K562 (cell line): Measurements from ENCODE around the gene C16orf95. TPM values are rescaled to one million over a fixed set of nuclear protein-coding genes. Genes with fewer than 3 reads are reported as not detected.

Experiments
- ATAC-seq: fragments of 200-7000 bp; cut with Tn5 transposase; 3 replicates; pipeline ENCODE4 v1.9.1; 2020; ENCODE audit warnings: moderate library complexity
- BruUV-seq: library from RNA; stranded (reverse); fragments of 400-500 nt; replicated peaks from 2 replicates; lab custom pipeline; 2021; lab: Mats Ljungman, UMichigan
- CTCF ChIA-PET: fragments of 300-600 bp; formaldehyde crosslinking; extraction: SDS; loops from one replicate; lab custom pipeline; 2021; ENCODE audit warnings: low intra/inter-chr PET ratio; lab: Yijun Ruan, JAX
- POLR2A ChIA-PET: fragments of 300-600, 350-650 bp; sonication (Branson Sonifier 250); formaldehyde crosslinking; extraction: SDS; loops from one replicate; lab custom pipeline; 2021; ENCODE audit warnings: antibody characterized with exemption, inconsistent platforms; lab: Yijun Ruan, JAX
- DNase-seq, 4 experiments: peaks; one replicate each; pipeline versions ENCODE4 v3.0.0 to v3.0.0-alpha.2; 2011 to 2018; ENCODE audit warnings: low spot score in 3 of 4, mixed read lengths in 3 of 4; ENCODE audit errors: extremely low read depth in 1 of 4
- FAIRE-seq: peaks from 2 replicates; lab custom pipeline; 2011; peaks lifted over from hg19 to GRCh38; lab: Jason Lieb, UNC
- H2AFZ ChIP-seq: 2 replicates; pipeline ENCODE4 v1.6.0; 2011; ENCODE audit warnings: low read depth, low read length, control low read depth, inconsistent platforms
- H3K27ac ChIP-seq: fragments of 200-600 bp; 3 replicates; pipeline ENCODE4 v1.8.0; 2011; ENCODE audit warnings: low read depth, mild to moderate bottlenecking, control low read depth, inconsistent platforms, low read length, moderate library complexity, mixed read lengths; ENCODE audit errors: extremely low read depth
- H3K27me3 ChIP-seq, 2 experiments: fragments of 300-600 bp in 1 of 2; 2 replicates in 1 of 2; 3 replicates in 1 of 2; pipeline versions ENCODE4 v1.6.0 to v1.8.0; 2011; ENCODE audit warnings: inconsistent platforms in 2 of 2, low read length in 2 of 2, mild to moderate bottlenecking in 1 of 2, mixed read lengths in 1 of 2, moderate library complexity in 1 of 2; ENCODE audit not compliant: control insufficient read depth in 2 of 2, insufficient read depth in 2 of 2
- H3K36me3 ChIP-seq: fragments of 300-600 bp; 3 replicates; pipeline ENCODE4 v1.8.0; 2011; ENCODE audit warnings: mild to moderate bottlenecking, low read length, inconsistent platforms; ENCODE audit not compliant: control insufficient read depth, insufficient read depth
- H3K4me1 ChIP-seq, 2 experiments: fragments of 200-600 bp in 1 of 2; replicated peaks in 1 of 2; 2 replicates in 1 of 2; 3 replicates in 1 of 2; pipeline versions ENCODE4 v1.5.1 to v1.8.0; 2011; ENCODE audit warnings: inconsistent platforms in 2 of 2, low read length in 2 of 2, mild to moderate bottlenecking in 1 of 2, mixed read lengths in 1 of 2, moderate library complexity in 1 of 2; ENCODE audit not compliant: control insufficient read depth in 2 of 2, insufficient read depth in 2 of 2
- H3K4me2 ChIP-seq: 2 replicates; pipeline ENCODE4 v1.6.1; 2011; ENCODE audit warnings: low read length, control low read depth, inconsistent platforms, mixed read lengths; ENCODE audit not compliant: insufficient read depth
- H3K4me3 ChIP-seq: fragments of 200-600 bp; sonication (generic), shearing (Covaris generic); 2 replicates; pipeline ENCODE4 v1.5.1; 2016; ENCODE audit warnings: control low read depth, inconsistent platforms
- H3K79me2 ChIP-seq: fragments of 200-600 bp; 3 replicates; pipeline ENCODE4 v1.8.0; 2011; ENCODE audit warnings: low read length, inconsistent platforms; ENCODE audit not compliant: control insufficient read depth, insufficient read depth
- H3K9ac ChIP-seq, 2 experiments: 2 replicates each; pipeline versions ENCODE4 v1.6.0 to v1.6.1; 2011; ENCODE audit warnings: low read depth in 2 of 2, low read length in 2 of 2, control low read depth in 1 of 2, inconsistent platforms in 1 of 2, mild to moderate bottlenecking in 1 of 2, mixed read lengths in 1 of 2; ENCODE audit not compliant: insufficient read depth in 1 of 2
- H3K9me1 ChIP-seq: one replicate; pipeline ENCODE4 v1.6.0; 2011; ENCODE audit warnings: inconsistent platforms, mild to moderate bottlenecking, low read length, moderate library complexity; ENCODE audit not compliant: control insufficient read depth, insufficient read depth
- H3K9me3 ChIP-seq: replicated peaks from 2 replicates; pipeline ENCODE4 v1.5.1; 2011; ENCODE audit warnings: low read depth, low read length, inconsistent platforms; ENCODE audit not compliant: control insufficient read depth, insufficient read depth
- H4K20me1 ChIP-seq: replicated peaks from 2 replicates; pipeline ENCODE4 v1.6.1; 2011; ENCODE audit warnings: low read length, inconsistent platforms, mixed read lengths; ENCODE audit not compliant: control insufficient read depth, insufficient read depth
- BRD4 ChIP-seq: fragments of 200-600 bp; sonication (generic); IDR thresholded peaks from 2 replicates; pipeline ENCODE4 v1.6.1; 2017; ENCODE audit warnings: inconsistent platforms
- CEBPG ChIP-seq, 3 experiments: fragments of 200-800 bp in 1 of 3; sonication (Bioruptor generic) in 1 of 3; sonication (generic) in 1 of 3; formaldehyde crosslinking in 1 of 3; IDR thresholded peaks in 2 of 3; conservative IDR thresholded peaks in 1 of 3; 2 replicates each; pipeline versions ENCODE4 v1.6.1 to v1.8.0; 2016 to 2022; ENCODE audit warnings: missing compliant biosample characterization in 2 of 3, missing genetic modification characterization in 2 of 3, mild to moderate bottlenecking in 1 of 3, missing genetic modification reagents in 1 of 3
- DMBX1 ChIP-seq: fragments of 250-450 bp; sonication (Bioruptor Pico); IDR thresholded peaks from 2 replicates; pipeline ENCODE4 v1.8.0; 2022; ENCODE audit warnings: inconsistent platforms, mild to moderate bottlenecking, moderate library complexity, borderline replicate concordance
- PRPF4 ChIP-seq: fragments of 200-400 bp; formaldehyde crosslinking; IDR thresholded peaks from one replicate; pipeline ENCODE4 v1.6.1; 2017; ENCODE audit warnings: low read length, low read depth, mild to moderate bottlenecking; ENCODE audit not compliant: insufficient read depth, poor library complexity, severe bottlenecking
- PTRF ChIP-seq: fragments of 450-650 bp; IDR thresholded peaks from 2 replicates; pipeline ENCODE4 v1.6.1; 2016; ENCODE audit warnings: mild to moderate bottlenecking, missing genetic modification characterization, missing compliant biosample characterization
- REST ChIP-seq, 2 experiments: fragments of 450-650 bp; formaldehyde crosslinking in 1 of 2; IDR thresholded peaks; 2 replicates each; pipeline versions ENCODE4 v1.4.0 to v1.6.1; 2014 to 2020; ENCODE audit warnings: mild to moderate bottlenecking in 2 of 2, borderline replicate concordance in 1 of 2, low read depth in 1 of 2
- RNF2 ChIP-seq: sonication (generic); IDR thresholded peaks from 2 replicates; pipeline ENCODE4 v1.6.1; 2016
- ZNF197 ChIP-seq: fragments of 200-800 bp; sonication (Bioruptor generic); IDR thresholded peaks from 2 replicates; pipeline ENCODE4 v1.6.1; 2016; ENCODE audit warnings: low read depth, missing genetic modification characterization, missing compliant biosample characterization
- WGBS: fragments of 100-300 bp; shearing (Covaris generic); methylation state at CpG from one replicate; pipeline ENCODE4 v1.1.6; 2016; ENCODE audit warnings: low coverage, mixed read lengths; ENCODE audit not compliant: insufficient coverage; ENCODE audit errors: missing lambda C conversion rate; 5-methylcytosine and 5-hydroxymethylcytosine counted together
- in situ Hi-C: fragments of 300-500 bp; cut with MboI; formaldehyde crosslinking; loops from 4 replicates; pipeline ENCODE4 v1.15.0; 2018; ENCODE audit warnings: inconsistent platforms, mixed read lengths
- intact Hi-C: fragments of 100-400 bp; cut with micrococcal nuclease; formaldehyde crosslinking; loops from 2 replicates; pipeline ENCODE4 v1.14.2; 2022
- polyA plus RNA-seq, 8 experiments: library from polyadenylated mRNA; depleted of rRNA in 4 of 8; stranded (reverse) in 5 of 8; unstranded in 3 of 8; fragments of >200 nt; fragmentation: Nextera tagmentation in 2 of 8; fragmentation: Illumina TruSeq in 1 of 8; extraction: Ambion mirVana in 2 of 8; extraction: Trizol in 1 of 8; gene quantifications; 2 replicates each; pipeline versions ENCODE4 v1.2.1 to v1.2.3, GENCODE V29; 2011 to 2014; ENCODE audit warnings: inconsistent platforms in 1 of 8, missing spikeins in 1 of 8
- total RNA-seq, 7 experiments: library from RNA; depleted of rRNA in 6 of 7; stranded (reverse); fragments of >200 nt in 6 of 7; fragmentation: Illumina TruSeq in 2 of 7; extraction: Trizol in 2 of 7; gene quantifications; 2 replicates each; pipeline versions ENCODE4 v1.2.1 to v1.2.3, GENCODE V29; 2011 to 2021; ENCODE audit warnings: low replicate concordance in 1 of 7

C16orf95 gene
- total and polyA plus RNA-seq, 9 of the 15 experiments (the other 6 are each of a cell fraction or from before 2014, with no cell fraction given), result 6.5 to 20.5 (median 9.4) TPM

GRCh38 chr16:87295661-87296531, 21.3 kb downstream of the C16orf95 start:
- peak overlapping the region; percentile 44; the same call in 1 of the 2 replicates for H2AFZ ChIP-seq
- H3K27me3 ChIP-seq, result no peaks in the 10 kb centered on the region
- H3K4me1 ChIP-seq, result peaks cover 5 to 26% of the 10 kb centered on the region in 2 experiments; a peak in 4 of 5 replicates
- 0 out of 2 replicates have a peak overlapping the region, but pooled peaks have one; percentile 33 for H3K4me2 ChIP-seq
- in situ Hi-C loops (no loop called here), intact Hi-C loops (no loop called here)
- ATAC-seq (peak; percentile 9; the same call in 1 of the 3 replicates), DNase-seq (no peak), FAIRE-seq (no peak)
- peak overlapping the region; percentile 21 for H3K27ac ChIP-seq
- peak overlapping the region in 1 of 2 experiments; percentile 82; a peak in 2 of 4 replicates for H3K9ac ChIP-seq
- POLR2A ChIA-PET, result interaction anchor here (0.6 kb wide), 1 partner anchor 9 kb away, joined by 3 read pairs; no protein-coding TSS in a partner anchor
- H3K9me1 ChIP-seq, result no peaks in the 10 kb centered on the region
- H3K9me3 ChIP-seq, result no peaks in the 10 kb centered on the region
- H4K20me1 ChIP-seq, result no peaks in the 10 kb centered on the region
- 65% methylated on average over 19 of the region's 20 CpGs for WGBS
- CTCF ChIA-PET, result no interaction called here
- H3K4me3 ChIP-seq, result no peak overlapping the region
- TF ChIP-seq REST (IDR thresholded peaks at IDR 0.05; ENCODE audit: borderline replicate concordance) (no peak), REST (CRISPR knock-in tag; IDR thresholded peaks at IDR 0.05; ENCODE audit: low read depth) (no peak), ZNF197 (CRISPR knock-in tag) (no peak), PTRF (tag) (no peak), RNF2 (no peak), DMBX1 (CRISPR knock-in tag) (no peak), PRPF4 (no peak), BRD4 (no peak), CEBPG (CRISPR knock-in tag; IDR thresholded peaks at IDR 0.05) (no peak), CEBPG (tag; conservative IDR thresholded peaks at IDR 0.05 in 1 of 2, IDR thresholded peaks at IDR 0.05 in 1 of 2) (no peak)
- peaks cover 38% of the 10 kb centered on the region; the same call in 2 of the 3 replicates for H3K36me3 ChIP-seq
- no peaks in the 10 kb centered on the region for H3K79me2 ChIP-seq
- no TSS peak for BruUV-seq
